Panc1 (cell line): ENCODE data around the gene VIPAS39. TPM values are rescaled to one million over a fixed set of nuclear protein-coding genes. Genes with fewer than 3 reads are reported as not detected.

Source experiments
- ATAC-seq: fragments of 200-7000 bp; cut with Tn5 transposase; 2 replicates; pipeline ENCODE4 v1.9.1; 2020; ENCODE audit warnings: mild to moderate bottlenecking, moderate library complexity
- BruUV-seq: library from RNA; stranded (reverse); fragments of 400-500 nt; replicated peaks from 2 replicates; lab custom pipeline; 2021; lab: Mats Ljungman, UMichigan
- CTCF ChIA-PET: fragments of 300-600 bp; sonication (Branson Sonifier 250); formaldehyde crosslinking; loops from one replicate; lab custom pipeline; 2022; ENCODE audit warnings: antibody characterized with exemption; lab: Charles Lee
- POLR2A ChIA-PET: fragments of 300-600 bp; sonication (Branson Sonifier 250); formaldehyde crosslinking; loops from one replicate; lab custom pipeline; 2022; ENCODE audit warnings: antibody characterized with exemption; lab: Charles Lee
- DNase-seq: peaks from one replicate; pipeline ENCODE4 v3.0.0-alpha.2; 2010; ENCODE audit warnings: low read depth, low spot score
- H3K27ac ChIP-seq: 2 replicates; pipeline ENCODE4 v1.5.1; 2011; ENCODE audit warnings: mild to moderate bottlenecking, low read length, inconsistent platforms
- H3K27me3 ChIP-seq: fragments of 200-500 bp; sonication (Bioruptor generic); 2 replicates; pipeline ENCODE4 v1.6.0; 2014; ENCODE audit warnings: low read length, inconsistent platforms; ENCODE audit not compliant: control insufficient read depth, insufficient read depth
- H3K36me3 ChIP-seq: fragments of 200-500 bp; sonication (Bioruptor generic); 2 replicates; pipeline ENCODE4 v1.5.1; 2014; ENCODE audit warnings: inconsistent platforms, mild to moderate bottlenecking, low read length, moderate library complexity; ENCODE audit not compliant: control insufficient read depth, insufficient read depth
- H3K4me1 ChIP-seq: 2 replicates; pipeline ENCODE4 v1.5.1; 2011; ENCODE audit warnings: inconsistent platforms, mild to moderate bottlenecking, low read length, moderate library complexity; ENCODE audit not compliant: control insufficient read depth, insufficient read depth
- H3K4me3 ChIP-seq, 2 experiments: 2 replicates each; pipeline ENCODE4 v1.5.1; 2011 to 2012; ENCODE audit warnings: low read depth in 2 of 2, low read length in 2 of 2, mild to moderate bottlenecking in 2 of 2, inconsistent platforms in 1 of 2, moderate library complexity in 1 of 2
- H3K9me3 ChIP-seq: fragments of 200-500 bp; sonication (Bioruptor generic); 2 replicates; pipeline ENCODE4 v1.5.1; 2014; ENCODE audit warnings: low read depth, mild to moderate bottlenecking, inconsistent platforms, low read length, moderate library complexity; ENCODE audit not compliant: control insufficient read depth, insufficient read depth
- POLR2AphosphoS5 ChIP-seq: IDR thresholded peaks from 2 replicates; pipeline ENCODE4 v1.6.1; 2012; ENCODE audit warnings: mild to moderate bottlenecking, low read depth, low read length, moderate library complexity
- SIN3A ChIP-seq: IDR thresholded peaks from 2 replicates; pipeline ENCODE4 v1.6.1; 2012; ENCODE audit warnings: low read depth, mild to moderate bottlenecking, low read length, moderate library complexity, borderline replicate concordance; ENCODE audit not compliant: insufficient read depth
- TCF7L2 ChIP-seq: IDR thresholded peaks from 2 replicates; pipeline ENCODE4 v1.6.1; 2011; ENCODE audit warnings: mild to moderate bottlenecking, low read depth, low read length, inconsistent platforms
- in situ Hi-C: cut with HindIII; loops from 2 replicates; pipeline ENCODE4 v1.10.0; 2016; ENCODE audit warnings: low sequenced_read_pairs, low pct_unique_long_range_greater_than_20kb
- intact Hi-C: fragments of 100-400 bp; cut with micrococcal nuclease; formaldehyde crosslinking; loops from one replicate; pipeline ENCODE4 v1.10.0; 2022; ENCODE audit not compliant: unreplicated experiment
- total RNA-seq: library from RNA; stranded (reverse); gene quantifications from one replicate; pipeline ENCODE4 v1.2.1, GENCODE V29; 2021; ENCODE audit not compliant: unreplicated experiment
- TF ChIP-seq, protein P1 (sequence below), 2 experiments: IDR thresholded peaks; 2 replicates each; pipeline ENCODE4 v1.6.1; 2011 to 2012; ENCODE audit warnings: low read depth in 2 of 2, control low read depth in 1 of 2, low read length in 1 of 2, mild to moderate bottlenecking in 1 of 2, moderate library complexity in 1 of 2; ENCODE audit not compliant: insufficient read depth in 1 of 2
- TF ChIP-seq, protein P2 (sequence below): fragments of 450-650 bp; IDR thresholded peaks from 2 replicates; pipeline ENCODE4 v1.5.1; 2017; ENCODE audit warnings: mild to moderate bottlenecking

The VIPAS39 gene
- total RNA-seq, 1 experiment from 2014 or later = 12.4 TPM

DNA sequence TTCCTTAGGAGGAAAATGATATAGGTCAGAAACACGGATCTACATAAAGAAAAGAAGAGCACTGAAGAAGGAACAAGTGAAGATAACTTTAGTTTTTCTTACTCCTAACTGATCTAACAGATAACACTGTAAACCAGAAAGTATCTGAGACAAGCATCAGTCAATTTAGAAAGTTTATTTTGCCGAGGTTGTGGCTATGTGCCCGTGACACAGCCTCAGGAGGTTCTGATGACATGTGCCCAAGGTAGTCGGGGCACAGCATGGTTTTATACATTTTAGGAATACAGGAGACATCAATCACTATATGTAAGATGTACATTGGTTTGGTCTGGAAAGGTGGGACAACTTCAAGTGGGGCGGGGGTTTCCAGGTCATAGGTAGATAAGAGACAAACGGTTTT, 57.2 kb downstream of the VIPAS39 start:
- ChIA-PET CTCF (no interaction called here), POLR2A (no interaction called here)
- intact Hi-C loops = no loop called here
- ATAC-seq (no peak), DNase-seq (no peak)
- TF ChIP-seq, protein P1, sequence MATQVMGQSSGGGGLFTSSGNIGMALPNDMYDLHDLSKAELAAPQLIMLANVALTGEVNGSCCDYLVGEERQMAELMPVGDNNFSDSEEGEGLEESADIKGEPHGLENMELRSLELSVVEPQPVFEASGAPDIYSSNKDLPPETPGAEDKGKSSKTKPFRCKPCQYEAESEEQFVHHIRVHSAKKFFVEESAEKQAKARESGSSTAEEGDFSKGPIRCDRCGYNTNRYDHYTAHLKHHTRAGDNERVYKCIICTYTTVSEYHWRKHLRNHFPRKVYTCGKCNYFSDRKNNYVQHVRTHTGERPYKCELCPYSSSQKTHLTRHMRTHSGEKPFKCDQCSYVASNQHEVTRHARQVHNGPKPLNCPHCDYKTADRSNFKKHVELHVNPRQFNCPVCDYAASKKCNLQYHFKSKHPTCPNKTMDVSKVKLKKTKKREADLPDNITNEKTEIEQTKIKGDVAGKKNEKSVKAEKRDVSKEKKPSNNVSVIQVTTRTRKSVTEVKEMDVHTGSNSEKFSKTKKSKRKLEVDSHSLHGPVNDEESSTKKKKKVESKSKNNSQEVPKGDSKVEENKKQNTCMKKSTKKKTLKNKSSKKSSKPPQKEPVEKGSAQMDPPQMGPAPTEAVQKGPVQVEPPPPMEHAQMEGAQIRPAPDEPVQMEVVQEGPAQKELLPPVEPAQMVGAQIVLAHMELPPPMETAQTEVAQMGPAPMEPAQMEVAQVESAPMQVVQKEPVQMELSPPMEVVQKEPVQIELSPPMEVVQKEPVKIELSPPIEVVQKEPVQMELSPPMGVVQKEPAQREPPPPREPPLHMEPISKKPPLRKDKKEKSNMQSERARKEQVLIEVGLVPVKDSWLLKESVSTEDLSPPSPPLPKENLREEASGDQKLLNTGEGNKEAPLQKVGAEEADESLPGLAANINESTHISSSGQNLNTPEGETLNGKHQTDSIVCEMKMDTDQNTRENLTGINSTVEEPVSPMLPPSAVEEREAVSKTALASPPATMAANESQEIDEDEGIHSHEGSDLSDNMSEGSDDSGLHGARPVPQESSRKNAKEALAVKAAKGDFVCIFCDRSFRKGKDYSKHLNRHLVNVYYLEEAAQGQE (IDR thresholded peaks at IDR 0.05; ENCODE audit: insufficient read depth in 1 of 2, low read depth in 2 of 2, low read length in 1 of 2) = no peak
- no peak for TF ChIP-seq TCF7L2
- no peak for TF ChIP-seq SIN3A
- TF ChIP-seq POLR2AphosphoS5 = no peak
- TF ChIP-seq, protein P2, sequence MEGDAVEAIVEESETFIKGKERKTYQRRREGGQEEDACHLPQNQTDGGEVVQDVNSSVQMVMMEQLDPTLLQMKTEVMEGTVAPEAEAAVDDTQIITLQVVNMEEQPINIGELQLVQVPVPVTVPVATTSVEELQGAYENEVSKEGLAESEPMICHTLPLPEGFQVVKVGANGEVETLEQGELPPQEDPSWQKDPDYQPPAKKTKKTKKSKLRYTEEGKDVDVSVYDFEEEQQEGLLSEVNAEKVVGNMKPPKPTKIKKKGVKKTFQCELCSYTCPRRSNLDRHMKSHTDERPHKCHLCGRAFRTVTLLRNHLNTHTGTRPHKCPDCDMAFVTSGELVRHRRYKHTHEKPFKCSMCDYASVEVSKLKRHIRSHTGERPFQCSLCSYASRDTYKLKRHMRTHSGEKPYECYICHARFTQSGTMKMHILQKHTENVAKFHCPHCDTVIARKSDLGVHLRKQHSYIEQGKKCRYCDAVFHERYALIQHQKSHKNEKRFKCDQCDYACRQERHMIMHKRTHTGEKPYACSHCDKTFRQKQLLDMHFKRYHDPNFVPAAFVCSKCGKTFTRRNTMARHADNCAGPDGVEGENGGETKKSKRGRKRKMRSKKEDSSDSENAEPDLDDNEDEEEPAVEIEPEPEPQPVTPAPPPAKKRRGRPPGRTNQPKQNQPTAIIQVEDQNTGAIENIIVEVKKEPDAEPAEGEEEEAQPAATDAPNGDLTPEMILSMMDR = no peak
- Histone ChIP-seq H3K27ac (no peak overlapping the region), H3K4me3 (no peak overlapping the region), H3K36me3 (no peaks in the 10 kb centered on the region), H3K9me3 (no peaks in the 10 kb centered on the region), H3K4me1 (no peaks in the 10 kb centered on the region), H3K27me3 (no peaks in the 10 kb centered on the region)
- in situ Hi-C loops = no loop called here
- no TSS peak for BruUV-seq

DNA sequence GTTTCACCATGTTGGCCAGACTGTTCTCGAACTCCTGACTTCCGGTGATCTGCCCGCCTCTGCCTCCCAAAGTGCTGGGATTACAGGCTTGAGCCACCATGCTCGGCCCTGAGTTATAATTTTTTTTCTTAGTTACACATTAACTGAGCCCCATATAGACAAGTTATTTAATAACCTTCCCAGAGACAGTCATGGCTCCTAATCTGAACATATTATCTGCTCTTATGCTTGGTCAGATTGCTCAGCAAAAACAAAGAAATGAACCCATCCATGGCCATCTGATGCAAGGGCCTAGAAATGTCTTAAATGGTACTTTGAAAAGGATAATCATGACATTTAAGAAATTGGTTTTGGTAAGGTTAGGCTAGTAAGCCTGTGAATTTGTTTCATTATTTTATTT, 67.2 kb downstream of the VIPAS39 start:
- Histone ChIP-seq H3K4me1 (no peaks in the 10 kb centered on the region), H3K9me3 (no peaks in the 10 kb centered on the region), H3K27ac (no peak overlapping the region), H3K27me3 (no peaks in the 10 kb centered on the region), H3K36me3 (no peaks in the 10 kb centered on the region), H3K4me3 (no peak overlapping the region)
- POLR2A ChIA-PET = no interaction called here
- no peak for ATAC-seq
- BruUV-seq = no TSS peak
- intact Hi-C loops (no loop called here), in situ Hi-C loops (no loop called here)
- no peak for DNase-seq
- no peak for TF ChIP-seq SIN3A
- CTCF ChIA-PET = no interaction called here

DNA sequence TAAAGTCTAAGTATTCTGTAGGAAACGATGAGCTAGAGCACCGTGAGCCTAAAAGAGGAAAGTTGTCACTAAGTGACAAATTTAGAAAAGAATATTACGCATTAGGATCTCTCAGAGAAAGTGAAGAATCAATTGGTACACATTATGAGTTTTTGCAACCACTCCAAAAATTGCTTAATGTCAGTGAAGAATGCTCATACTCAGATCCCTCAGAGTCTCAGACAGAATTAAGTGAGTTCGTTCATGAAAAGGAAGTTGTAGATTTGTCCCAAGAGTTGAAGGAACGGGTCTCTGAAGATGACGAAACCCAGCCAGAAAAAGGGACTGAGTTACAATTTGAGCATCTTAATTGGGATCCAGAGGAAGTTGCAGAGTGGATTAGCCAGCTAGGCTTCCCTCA, 78.7 kb downstream of the VIPAS39 start:
- TSS peak; percentile 82 for BruUV-seq
- POLR2A ChIA-PET = no interaction called here
- intact Hi-C loops (no loop called here), in situ Hi-C loops (no loop called here)
- Histone ChIP-seq H3K4me1 (peaks cover 6% of the 10 kb centered on the region), H3K4me3 (no peak overlapping the region), H3K36me3 (no peaks in the 10 kb centered on the region; the same call in 1 of the 2 replicates), H3K27me3 (no peaks in the 10 kb centered on the region), H3K9me3 (no peaks in the 10 kb centered on the region), H3K27ac (no peak overlapping the region)
- DNase-seq (no peak), ATAC-seq (no peak)
- CTCF ChIA-PET = no interaction called here
- TF ChIP-seq SIN3A (no peak), TCF7L2 (no peak), POLR2AphosphoS5 (no peak)
- TF ChIP-seq, protein P1 (IDR thresholded peaks at IDR 0.05; ENCODE audit: insufficient read depth in 1 of 2, low read depth in 2 of 2, low read length in 1 of 2) = no peak
- TF ChIP-seq, protein P2 = no peak
